HL-60 (cell line): ENCODE results near the gene DOCK2.

Experiments
- DNase-seq, 2 experiments: peaks; one replicate each; pipeline ENCODE4 v3.0.0-alpha.2; 2010 to 2020; ENCODE audit warnings: low read depth in 1 of 2, low spot score in 1 of 2
- H3K27ac ChIP-seq: fragments of 250-450 bp; sonication (Bioruptor Pico); replicated peaks from 2 replicates; pipeline ENCODE4 v1.5.1; 2020; ENCODE audit warnings: mild to moderate bottlenecking, moderate library complexity
- H3K27me3 ChIP-seq: fragments of 250-450 bp; sonication (Bioruptor Pico); 2 replicates; pipeline ENCODE4 v1.5.1; 2021; ENCODE audit warnings: mild to moderate bottlenecking, moderate library complexity; ENCODE audit not compliant: insufficient read depth, poor library complexity, severe bottlenecking
- H3K4me3 ChIP-seq: replicated peaks from 2 replicates; pipeline ENCODE4 v1.5.1; 2011; ENCODE audit warnings: mild to moderate bottlenecking, control low read depth, low read length; ENCODE audit not compliant: insufficient read depth
- GABPA ChIP-seq: IDR thresholded peaks from 2 replicates; pipeline ENCODE4 v1.6.1; 2012; ENCODE audit warnings: low read depth
- POLR2AphosphoS5 ChIP-seq: IDR thresholded peaks from 2 replicates; pipeline ENCODE4 v1.6.1; 2012; ENCODE audit warnings: low read depth
- REST ChIP-seq: IDR thresholded peaks from 2 replicates; pipeline ENCODE4 v1.6.1; 2012; ENCODE audit warnings: low read depth; ENCODE audit not compliant: insufficient replicate concordance
- SPI1 ChIP-seq: IDR thresholded peaks from 2 replicates; pipeline ENCODE4 v1.6.1; 2012; ENCODE audit warnings: low read depth, mild to moderate bottlenecking, borderline replicate concordance
- TF ChIP-seq, protein P1 (sequence below): IDR thresholded peaks from one replicate; pipeline ENCODE4 v1.5.1; 2011; ENCODE audit warnings: low read length, control low read depth, inconsistent platforms; ENCODE audit not compliant: insufficient read depth

Gene DOCK2

DNA sequence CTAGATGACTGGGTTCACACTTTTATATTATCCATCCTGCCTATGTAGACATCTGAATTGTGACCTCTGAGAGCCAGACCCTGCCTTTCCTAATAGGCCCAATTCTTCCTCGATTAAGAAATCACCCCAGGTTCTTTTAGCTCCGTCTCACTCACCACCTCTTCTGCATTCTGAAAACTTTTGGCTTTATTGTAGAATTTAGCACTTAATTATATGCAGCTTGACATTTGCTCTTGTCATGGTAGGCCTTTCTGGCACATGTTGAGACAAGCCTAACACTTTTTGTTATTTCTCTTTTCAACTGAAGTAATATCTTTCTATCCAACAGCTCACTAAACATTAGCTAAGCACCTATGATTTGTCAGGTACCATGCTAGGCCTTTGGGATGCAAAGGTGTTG lies 180.0 kb downstream of the DOCK2 start:
- TF ChIP-seq REST (no peak), GABPA (no peak), SPI1 (no peak)
- TF ChIP-seq, protein P1, sequence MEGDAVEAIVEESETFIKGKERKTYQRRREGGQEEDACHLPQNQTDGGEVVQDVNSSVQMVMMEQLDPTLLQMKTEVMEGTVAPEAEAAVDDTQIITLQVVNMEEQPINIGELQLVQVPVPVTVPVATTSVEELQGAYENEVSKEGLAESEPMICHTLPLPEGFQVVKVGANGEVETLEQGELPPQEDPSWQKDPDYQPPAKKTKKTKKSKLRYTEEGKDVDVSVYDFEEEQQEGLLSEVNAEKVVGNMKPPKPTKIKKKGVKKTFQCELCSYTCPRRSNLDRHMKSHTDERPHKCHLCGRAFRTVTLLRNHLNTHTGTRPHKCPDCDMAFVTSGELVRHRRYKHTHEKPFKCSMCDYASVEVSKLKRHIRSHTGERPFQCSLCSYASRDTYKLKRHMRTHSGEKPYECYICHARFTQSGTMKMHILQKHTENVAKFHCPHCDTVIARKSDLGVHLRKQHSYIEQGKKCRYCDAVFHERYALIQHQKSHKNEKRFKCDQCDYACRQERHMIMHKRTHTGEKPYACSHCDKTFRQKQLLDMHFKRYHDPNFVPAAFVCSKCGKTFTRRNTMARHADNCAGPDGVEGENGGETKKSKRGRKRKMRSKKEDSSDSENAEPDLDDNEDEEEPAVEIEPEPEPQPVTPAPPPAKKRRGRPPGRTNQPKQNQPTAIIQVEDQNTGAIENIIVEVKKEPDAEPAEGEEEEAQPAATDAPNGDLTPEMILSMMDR = no peak
- H3K27me3 ChIP-seq = no peaks in the 10 kb centered on the region
- no peak overlapping the region for H3K4me3 ChIP-seq
- no peak overlapping the region for H3K27ac ChIP-seq
- DNase-seq = no peak

- TF ChIP-seq, protein P1 = no peak
- TF ChIP-seq GABPA (no peak), POLR2AphosphoS5 (no peak), REST (no peak), SPI1 (no peak)
- Histone ChIP-seq H3K27ac (no peak overlapping the region), H3K27me3 (no peaks in the 10 kb centered on the region), H3K4me3 (no peak overlapping the region)
- no peak for DNase-seq
Observed at GRCh38 chr5:169826618-169827017, 189.5 kb downstream of the DOCK2 start.

- Histone ChIP-seq H3K27ac (no peak overlapping the region), H3K27me3 (no peaks in the 10 kb centered on the region), H3K4me3 (no peak overlapping the region)
- DNase-seq = no peak
- TF ChIP-seq GABPA = no peak
- peak; percentile 85 for TF ChIP-seq REST
- no peak for TF ChIP-seq POLR2AphosphoS5
Observed at GRCh38 chr5:169827769-169828168, 190.7 kb downstream of the DOCK2 start.

GRCh38 chr5:169828385-169828784 lies 191.3 kb downstream of the DOCK2 start:
- DNase-seq = no peak
- TF ChIP-seq SPI1 = no peak
- TF ChIP-seq, protein P1 = no peak
- no peak for TF ChIP-seq GABPA
- TF ChIP-seq REST = no peak
- no peak for TF ChIP-seq POLR2AphosphoS5

More at GRCh38 chr5:169828385-169828784, 191.3 kb downstream of the DOCK2 start:
- Histone ChIP-seq H3K27ac (no peak overlapping the region), H3K4me3 (no peak overlapping the region), H3K27me3 (no peaks in the 10 kb centered on the region)
